HTERT RPE-1 (cell line): ENCODE measurements around the gene CASP7.

Experiments
- in situ Hi-C: fragments of 300-500 bp; cut with MboI; formaldehyde crosslinking; loops from 4 replicates; pipeline ENCODE4 v1.14.3; 2020; ENCODE audit warnings: low sequenced_read_pairs

The CASP7 gene

GRCh38 chr10:113665806-113666354, 13.8 kb upstream of the CASP7 start:
- in situ Hi-C loops = no loop called here

- in situ Hi-C loops = no loop called here
These were observed 12.9 kb upstream of the CASP7 start for GRCh38 chr10:113666682-113667252.

GRCh38 chr10:113680190-113681111, 739 bp downstream of the CASP7 start:
- in situ Hi-C loops = no loop called here

- in situ Hi-C loops = no loop called here
These were observed 2.1 kb downstream of the CASP7 start for GRCh38 chr10:113681533-113682470.

- in situ Hi-C loops = no loop called here
These were observed 3.6 kb downstream of the CASP7 start for GRCh38 chr10:113683300-113683699.

GRCh38 chr10:113686028-113686427, 6.3 kb downstream of the CASP7 start:
- in situ Hi-C loops = no loop called here

- in situ Hi-C loops = no loop called here
These were observed 7.3 kb downstream of the CASP7 start for GRCh38 chr10:113687037-113687436.

- in situ Hi-C loops = no loop called here
These were observed 9.3 kb downstream of the CASP7 start for GRCh38 chr10:113689057-113689456.

GRCh38 chr10:113689574-113689973, 9.9 kb downstream of the CASP7 start:
- in situ Hi-C loops = no loop called here

GRCh38 chr10:113690749-113691148, 11.0 kb downstream of the CASP7 start:
- in situ Hi-C loops = no loop called here

GRCh38 chr10:113691381-113691780, 11.7 kb downstream of the CASP7 start:
- in situ Hi-C loops = no loop called here

- in situ Hi-C loops = no loop called here
These were observed 12.6 kb downstream of the CASP7 start for GRCh38 chr10:113692271-113692670.

- in situ Hi-C loops = no loop called here
These were observed 13.6 kb downstream of the CASP7 start for GRCh38 chr10:113693348-113693747.

- in situ Hi-C loops = no loop called here
These were observed 16.0 kb downstream of the CASP7 start for GRCh38 chr10:113695691-113696090.

GRCh38 chr10:113697595-113697994, 17.9 kb downstream of the CASP7 start:
- in situ Hi-C loops = no loop called here

- in situ Hi-C loops = no loop called here
These were observed 25.1 kb downstream of the CASP7 start for GRCh38 chr10:113704637-113705343.

GRCh38 chr10:113705344-113705652, 25.6 kb downstream of the CASP7 start:
- in situ Hi-C loops = no loop called here

- in situ Hi-C loops = no loop called here
These were observed 26.9 kb downstream of the CASP7 start for GRCh38 chr10:113706623-113707022.

- in situ Hi-C loops = no loop called here
These were observed 28.9 kb downstream of the CASP7 start for GRCh38 chr10:113708640-113709039.

GRCh38 chr10:113709221-113709838, 29.6 kb downstream of the CASP7 start:
- in situ Hi-C loops = no loop called here
